Activated CD8-positive, alpha-beta memory T cell treated with anti-CD3 and anti-CD28 coated beads, Interleukin-2, amount 50 U/mL, for 1 hour (primary cell): ENCODE results near the gene LYPLAL1.
"Not testable (repeated sequence)": the region's sequence is repeated elsewhere in the genome, so short reads cannot be mapped to it uniquely, and the experiment has no call there.

ENCODE experiments used
- DNase-seq: peaks from one replicate; pipeline ENCODE4 v3.0.0-alpha.2; 2020; ENCODE audit errors: extremely low read depth

Gene LYPLAL1

GRCh38 chr1:219163401-219163954 is 10.2 kb upstream of the LYPLAL1 start:
- no peak for DNase-seq

GRCh38 chr1:219171192-219171935 is 2.3 kb upstream of the LYPLAL1 start:
- DNase-seq: no peak

DNA sequence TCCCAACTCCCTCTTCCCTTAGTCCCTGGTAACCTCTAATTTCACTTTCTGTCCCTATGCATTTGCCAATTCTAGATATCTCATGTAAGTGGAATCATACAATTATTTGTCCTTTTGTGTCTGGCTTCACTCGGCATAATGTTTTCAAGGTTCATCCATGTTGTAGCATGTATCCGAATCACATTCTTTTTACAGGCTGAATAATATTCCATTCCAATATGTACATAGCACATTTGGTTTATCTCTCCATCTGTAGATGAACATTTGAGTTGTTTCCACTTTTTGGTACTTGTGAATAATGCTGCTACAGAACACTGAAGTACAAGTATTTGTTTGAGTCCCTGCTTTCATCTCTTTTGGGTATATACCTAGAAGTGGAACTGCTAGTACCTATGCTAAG is 857 bp upstream of the LYPLAL1 start:
- DNase-seq: no peak

DNA sequence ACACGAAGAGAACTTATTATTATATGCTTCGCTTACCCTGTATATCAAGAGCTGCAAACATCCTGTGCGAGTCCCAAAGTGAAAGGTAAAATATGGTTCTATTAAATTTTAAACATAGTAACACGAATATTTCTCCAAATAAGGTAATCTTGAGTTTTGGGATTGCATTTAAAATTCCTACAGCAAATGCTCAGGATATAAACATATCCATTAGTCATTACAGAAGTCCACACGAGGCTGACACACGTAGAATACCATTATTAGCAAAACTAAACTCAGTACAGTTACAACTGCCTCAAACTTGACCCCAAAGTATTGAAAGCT is 282 bp upstream of the LYPLAL1 start:
- DNase-seq: no peak

DNA sequence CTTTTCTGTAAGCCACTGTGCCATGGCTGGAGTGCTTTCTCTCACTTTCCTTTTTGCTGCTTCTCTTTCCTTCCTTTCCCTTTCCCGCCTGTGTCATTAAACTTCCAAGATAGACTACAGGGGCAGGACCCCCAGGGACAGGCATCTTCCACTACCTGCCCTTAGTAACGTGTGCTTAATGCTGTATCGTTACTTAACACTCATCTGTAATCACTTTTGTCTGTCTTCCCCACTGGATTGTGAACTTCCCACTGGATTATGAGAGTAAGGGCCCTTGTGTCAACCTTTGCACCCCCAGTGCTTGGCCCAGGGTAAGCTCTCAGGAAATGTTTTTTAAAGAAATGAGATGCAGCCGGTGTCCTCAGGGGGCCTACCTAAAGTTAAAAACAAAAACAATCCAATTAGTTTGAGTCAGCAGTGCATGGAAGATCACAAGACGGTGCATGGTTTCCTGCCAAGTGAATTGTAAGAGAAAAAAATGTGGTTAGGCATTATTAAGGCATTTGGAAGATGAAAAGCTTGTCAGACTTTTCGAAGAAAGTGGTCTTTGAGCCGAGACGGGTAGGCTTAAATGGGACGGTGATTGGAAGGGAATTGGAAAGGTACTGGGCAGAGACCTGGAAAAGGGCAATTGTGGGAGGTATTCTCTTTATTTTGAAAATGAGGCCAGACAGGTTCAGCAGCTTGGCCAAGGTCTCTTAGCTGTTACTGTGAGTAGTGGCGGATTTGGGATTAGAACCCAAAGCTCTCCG is 958 bp downstream of the LYPLAL1 start:
- no peak for DNase-seq

DNA sequence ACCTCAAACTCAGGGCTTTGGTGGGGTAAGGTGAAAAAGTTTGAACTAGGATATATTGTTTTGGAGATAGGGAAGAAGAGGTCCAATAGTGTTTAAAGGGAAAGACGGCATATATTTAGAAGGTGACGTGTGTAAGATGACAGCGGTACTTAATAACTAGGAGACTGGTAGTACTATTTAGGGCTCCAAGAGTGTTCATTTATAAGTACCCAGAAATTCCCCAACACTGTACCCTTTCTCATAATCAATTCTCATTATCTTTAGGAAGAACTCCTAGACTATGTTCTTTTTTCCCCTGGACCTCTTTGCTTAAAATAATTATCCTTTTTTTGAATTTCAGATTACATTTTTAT is 1.5 kb downstream of the LYPLAL1 start:
- no peak for DNase-seq

DNA sequence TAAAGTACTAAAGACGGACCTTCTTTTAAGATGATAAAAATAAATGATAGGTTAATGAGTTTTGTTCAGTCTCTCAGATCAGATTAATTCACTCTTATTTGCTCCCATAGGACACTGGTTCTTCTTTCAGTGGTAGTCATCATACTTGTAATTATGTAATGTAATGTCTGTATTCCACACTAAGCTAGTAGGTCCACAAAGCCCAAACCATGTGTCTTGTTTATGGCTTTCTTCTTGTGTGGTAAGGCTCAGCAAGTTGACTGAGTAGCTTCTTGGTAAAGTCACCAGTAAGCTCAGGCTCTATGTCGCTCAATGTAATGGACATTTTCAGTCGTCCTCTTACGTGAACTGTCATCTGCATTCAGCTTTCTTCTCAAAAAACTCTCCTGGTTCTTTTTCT is 2.5 kb downstream of the LYPLAL1 start:
- DNase-seq: no peak

GRCh38 chr1:219177363-219177762 is 3.7 kb downstream of the LYPLAL1 start:
- DNase-seq: no peak

DNA sequence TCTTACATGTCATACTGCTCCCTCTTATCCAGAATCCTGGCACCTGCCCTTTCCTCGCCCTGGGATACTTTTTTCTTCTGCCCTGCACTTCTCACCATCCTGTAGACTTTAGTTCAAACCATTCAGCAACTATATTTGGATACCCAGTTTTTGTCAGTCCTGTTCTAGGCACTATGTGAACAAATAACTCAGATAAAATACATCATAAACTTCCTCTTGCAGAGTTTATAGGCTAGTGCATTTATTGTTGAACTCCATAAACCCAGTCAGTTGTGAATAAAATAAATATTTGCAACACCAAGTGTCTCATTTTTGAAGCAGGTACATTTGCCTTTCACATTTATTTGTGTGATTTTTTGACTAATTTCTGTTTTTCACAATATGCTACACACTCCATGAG is 4.3 kb downstream of the LYPLAL1 start:
- no peak for DNase-seq

DNA sequence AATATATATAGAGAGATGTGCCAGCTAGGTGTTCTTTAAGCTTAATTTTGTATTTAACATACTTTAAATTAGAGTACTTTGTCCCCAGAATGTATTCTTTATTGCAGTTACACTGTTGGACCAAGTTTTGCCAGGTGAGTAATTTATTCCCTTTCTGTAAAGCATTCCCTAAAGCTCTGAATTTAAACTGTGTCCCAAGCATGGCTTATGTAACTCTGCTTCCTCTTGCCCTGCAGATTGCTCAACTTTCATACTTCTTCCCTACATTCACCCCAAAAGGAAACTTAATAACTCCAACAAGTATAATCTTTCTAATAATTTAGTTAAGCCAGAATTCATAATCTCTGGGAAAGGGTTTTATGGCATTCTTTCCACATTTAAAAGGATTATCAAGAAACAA is 5.6 kb downstream of the LYPLAL1 start:
- DNase-seq: no peak

GRCh38 chr1:219184337-219184736 is 10.7 kb downstream of the LYPLAL1 start:
- no peak for DNase-seq

GRCh38 chr1:219185486-219186117 is 11.9 kb downstream of the LYPLAL1 start:
- DNase-seq: no peak

GRCh38 chr1:219188331-219188803 is 14.7 kb downstream of the LYPLAL1 start:
- DNase-seq: no peak

DNA sequence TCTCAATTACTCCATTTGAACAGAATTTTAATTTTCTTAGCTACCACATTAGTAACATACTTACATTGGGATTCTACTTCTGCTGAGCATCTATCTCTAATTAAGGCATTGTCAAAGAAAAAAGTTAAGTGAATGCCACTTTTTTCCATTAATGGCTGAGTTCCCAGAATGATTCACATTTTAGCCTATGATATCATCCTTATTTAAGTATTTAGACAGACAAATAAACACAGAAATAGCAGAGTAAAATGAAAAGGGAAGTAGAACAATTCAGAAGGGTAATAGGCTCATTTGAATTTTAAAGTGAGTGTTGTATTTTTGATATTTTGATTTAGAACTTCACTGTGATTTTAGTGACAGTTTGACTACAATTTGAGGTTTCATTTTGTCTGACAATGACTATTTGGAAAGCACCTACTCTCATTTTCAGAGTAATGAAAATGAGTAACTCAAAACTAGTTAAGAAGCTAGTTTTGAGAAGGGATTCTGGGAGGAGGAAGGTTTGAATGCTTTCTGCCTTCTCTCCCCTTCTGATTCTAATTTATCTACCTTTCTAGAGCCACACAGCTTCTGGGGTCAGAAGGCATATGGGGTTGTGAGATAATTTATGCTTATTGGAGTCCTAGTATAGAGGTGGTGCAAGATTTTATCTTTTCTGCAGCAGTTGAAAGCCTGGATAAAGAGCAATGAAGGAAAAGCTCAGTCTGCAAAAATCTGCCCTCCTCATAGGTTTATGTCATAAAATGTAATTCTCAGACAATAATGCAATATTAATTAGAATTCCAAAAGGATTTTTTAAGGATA is 15.5 kb downstream of the LYPLAL1 start:
- DNase-seq: no peak

DNA sequence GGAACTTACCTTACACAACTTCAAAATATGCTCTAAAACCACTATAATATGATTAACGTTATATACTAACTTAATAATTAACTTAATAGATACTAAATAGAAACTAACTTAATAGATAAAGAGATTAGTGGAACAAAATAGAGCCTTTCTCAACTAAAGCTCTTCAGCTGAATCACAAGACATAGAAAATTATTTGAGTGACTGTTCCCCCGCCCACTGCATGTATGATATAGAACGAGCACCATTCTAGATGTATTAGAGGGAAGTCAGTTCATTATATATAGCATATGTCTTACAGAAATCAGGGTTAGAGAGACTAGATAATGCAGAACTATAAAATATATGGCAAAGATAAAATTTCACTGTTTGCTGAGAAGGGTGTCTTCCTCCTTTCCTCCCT is 16.3 kb downstream of the LYPLAL1 start:
- no peak for DNase-seq

GRCh38 chr1:219190605-219191004 is 16.9 kb downstream of the LYPLAL1 start:
- no peak for DNase-seq

- DNase-seq: not testable (repeated sequence)
Observed at GRCh38 chr1:219195833-219196232, 22.2 kb downstream of the LYPLAL1 start.

DNA sequence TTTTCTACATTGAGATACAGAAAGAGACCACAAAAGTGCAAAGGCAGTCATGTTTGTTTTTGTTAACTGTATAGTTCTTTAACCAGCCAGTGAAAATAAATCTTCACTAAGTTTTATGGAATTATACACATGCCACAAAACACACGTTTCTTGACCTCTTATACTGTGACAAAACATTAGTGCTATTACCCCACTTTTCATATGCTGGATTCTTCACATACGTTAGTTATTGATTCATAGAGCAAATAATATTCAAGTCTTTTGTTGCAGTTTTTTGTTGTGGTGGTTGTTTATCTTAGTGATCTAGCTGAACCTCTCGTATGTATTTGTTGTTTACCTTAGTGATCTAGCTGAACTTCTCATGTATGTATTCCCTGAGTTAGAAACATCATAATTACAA is 28.0 kb downstream of the LYPLAL1 start:
- no peak for DNase-seq

- DNase-seq: no peak
Observed at GRCh38 chr1:219202567-219202966, 28.9 kb downstream of the LYPLAL1 start.

DNA sequence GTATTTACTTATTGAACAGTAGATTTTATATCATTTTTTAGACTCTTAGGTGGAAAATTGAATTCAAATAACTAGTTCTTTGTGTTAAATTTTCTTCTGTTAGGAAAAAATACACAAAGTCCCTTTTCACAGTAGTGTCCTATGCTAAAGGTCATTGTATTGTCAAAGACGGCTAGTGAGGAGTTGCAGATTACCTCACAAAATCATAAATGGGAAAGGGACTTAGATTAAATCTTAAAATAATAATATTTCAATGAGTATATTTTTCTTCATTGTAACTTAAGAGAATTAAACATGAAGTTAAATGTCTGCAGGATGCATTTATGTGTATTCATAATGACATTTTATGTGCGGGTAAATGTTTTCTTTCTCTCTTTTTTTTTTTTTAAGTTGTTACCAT is 32.7 kb downstream of the LYPLAL1 start:
- DNase-seq: no peak

- DNase-seq: no peak
Observed at GRCh38 chr1:219209578-219209977, 35.9 kb downstream of the LYPLAL1 start.

DNA sequence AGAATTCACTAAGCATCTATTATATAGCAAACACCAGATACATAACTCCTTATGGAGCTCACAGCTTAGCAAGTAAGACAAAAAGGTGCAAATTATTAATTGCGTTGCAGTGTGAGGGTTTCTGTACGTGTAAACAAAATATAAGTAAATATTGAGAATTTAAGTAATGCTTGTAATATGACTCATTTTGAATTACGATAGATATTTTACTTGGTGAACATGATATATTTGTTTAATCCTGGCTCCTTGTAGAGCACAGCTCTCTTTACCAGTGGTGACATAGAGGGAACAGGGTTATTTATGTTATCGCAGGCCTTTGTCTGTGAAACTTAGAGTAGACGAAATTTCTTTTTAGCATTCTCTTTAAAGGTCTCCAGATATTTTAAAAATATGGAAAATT is 36.4 kb downstream of the LYPLAL1 start:
- DNase-seq: no peak
